HTR-8/SVneo (cell line): ENCODE results near the gene PDXP.
"Not testable (repeated sequence)": the region's sequence is repeated elsewhere in the genome, so short reads cannot be mapped to it uniquely, and the experiment has no call there.

Source experiments
- DNase-seq: peaks from one replicate; pipeline ENCODE4 v3.0.0; 2011; ENCODE audit warnings: low spot score, mixed read lengths; ENCODE audit not compliant: insufficient read length
- FAIRE-seq: peaks from 2 replicates; lab custom pipeline; 2011; peaks lifted over from hg19 to GRCh38; lab: Jason Lieb, UNC

PDXP gene

DNA sequence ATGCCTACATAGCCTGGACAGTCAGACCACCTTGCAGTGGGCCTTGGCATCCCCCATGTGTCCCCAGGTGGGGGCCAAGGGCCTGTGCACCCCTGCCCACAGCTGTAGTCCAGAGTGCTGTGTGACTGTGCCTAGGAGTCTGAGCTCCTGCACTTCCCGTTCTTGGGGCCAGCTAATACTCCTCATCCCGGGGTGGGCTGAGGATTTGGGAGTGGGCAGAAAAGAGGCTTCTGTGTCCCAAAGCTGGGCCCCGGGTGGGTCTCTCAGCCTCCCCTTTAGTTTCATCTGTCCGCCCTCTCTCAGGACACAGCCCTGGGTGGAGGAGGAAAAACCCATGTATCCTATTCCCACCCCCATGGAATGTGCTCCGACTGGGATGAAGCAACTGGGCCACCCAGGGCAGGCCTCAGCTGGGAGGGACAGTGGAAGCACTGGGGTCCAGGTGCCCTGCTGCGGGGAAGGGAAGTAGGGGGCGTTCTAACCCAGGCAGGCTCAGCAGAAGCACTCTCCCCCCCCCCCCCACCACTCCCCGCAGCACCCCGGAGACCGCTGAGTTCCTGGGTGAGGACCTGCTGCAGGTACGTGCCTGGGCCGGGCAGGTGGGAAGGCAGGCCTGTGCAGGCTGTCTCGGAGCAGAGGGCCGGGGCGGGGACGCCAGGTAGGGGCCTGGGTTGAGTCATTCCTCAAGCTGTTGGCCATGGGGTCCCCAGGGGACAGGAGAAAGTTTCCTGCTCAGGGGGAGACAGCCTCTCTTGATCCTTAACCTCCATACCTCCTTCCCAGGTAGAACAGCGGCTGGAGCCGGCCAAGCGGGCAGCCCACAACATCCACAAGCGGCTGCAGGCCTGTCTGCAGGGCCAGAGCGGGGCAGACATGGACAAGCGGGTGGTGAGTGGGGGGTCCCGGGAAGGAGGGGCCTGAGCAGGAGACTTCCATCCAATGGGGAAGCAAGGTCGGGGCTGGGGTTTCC, 17.6 kb upstream of the PDXP start:
- DNase-seq (no peak), FAIRE-seq (no peak)

GRCh38 chr22:37641561-37641949, 17.0 kb upstream of the PDXP start:
- no peak for FAIRE-seq
- no peak for DNase-seq

DNA sequence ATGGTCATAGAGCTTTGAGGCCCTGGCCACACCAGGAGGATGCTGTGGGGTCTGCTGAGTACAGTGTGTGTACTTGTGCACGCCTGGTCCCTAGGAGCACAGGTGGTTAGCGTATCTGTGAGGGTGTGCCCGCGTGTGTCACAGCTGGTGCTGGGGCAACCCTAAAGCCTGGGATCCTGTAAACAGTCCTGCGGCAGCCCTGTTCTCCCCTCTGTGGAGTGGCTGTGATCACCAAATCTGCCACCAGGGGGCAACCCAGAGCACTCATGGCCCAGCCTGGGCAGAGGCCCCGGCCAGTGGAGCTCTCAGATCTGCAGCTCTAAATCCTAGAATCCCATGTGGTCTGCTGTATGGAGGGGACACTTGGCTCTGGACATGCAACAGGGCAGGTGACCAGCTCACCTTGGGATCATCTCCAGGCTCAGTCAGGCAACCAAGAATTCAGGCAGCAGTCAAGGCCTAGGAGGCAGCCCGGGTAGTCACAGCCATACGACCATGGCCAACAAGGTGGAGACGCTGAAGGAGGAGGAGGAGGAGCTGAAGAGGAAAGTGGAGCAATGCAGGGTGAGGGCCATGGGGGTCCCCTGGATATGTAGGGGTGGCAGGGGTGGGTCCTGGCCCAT, 15.2 kb upstream of the PDXP start:
- peak; percentile 28 for FAIRE-seq
- peak; percentile 67 for DNase-seq

GRCh38 chr22:37647317-37647716, 11.2 kb upstream of the PDXP start:
- DNase-seq (no peak), FAIRE-seq (no peak)

- FAIRE-seq (no peak), DNase-seq (no peak)
Observed at GRCh38 chr22:37647928-37648327, 10.6 kb upstream of the PDXP start.

GRCh38 chr22:37650463-37651136, 7.9 kb upstream of the PDXP start:
- no peak for DNase-seq
- FAIRE-seq: no peak

- no peak for FAIRE-seq
- no peak for DNase-seq
Observed at GRCh38 chr22:37654563-37655251, 3.8 kb upstream of the PDXP start.

GRCh38 chr22:37655252-37655563, 3.3 kb upstream of the PDXP start:
- DNase-seq: no peak
- no peak for FAIRE-seq

DNA sequence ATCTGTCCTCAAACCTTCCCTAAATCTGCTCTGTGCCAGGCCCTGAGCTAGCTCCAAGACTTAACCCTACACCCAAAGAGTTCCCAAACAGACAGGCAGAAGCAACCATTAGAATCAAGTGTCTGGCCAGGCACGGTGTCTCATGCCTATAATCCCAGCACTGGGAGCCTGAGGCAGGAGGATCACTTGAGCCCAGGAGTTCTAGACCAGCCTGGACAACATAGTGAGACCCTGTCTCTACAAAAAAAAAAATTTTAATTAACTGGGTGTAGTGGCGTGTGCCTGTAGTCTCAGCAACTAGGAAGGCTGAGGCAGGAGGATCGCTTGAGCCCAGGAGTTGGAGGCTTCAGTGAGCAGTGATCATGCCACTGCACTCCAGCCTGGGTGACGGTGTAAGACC, 1.9 kb upstream of the PDXP start:
- not testable (repeated sequence) for FAIRE-seq, DNase-seq

GRCh38 chr22:37657590-37658132, 862 bp upstream of the PDXP start:
- no peak for FAIRE-seq
- DNase-seq: no peak

GRCh38 chr22:37659066-37659896, 758 bp downstream of the PDXP start:
- no peak for DNase-seq

GRCh38 chr22:37659897-37660708, 1.6 kb downstream of the PDXP start:
- FAIRE-seq (no peak), DNase-seq (no peak)

More at GRCh38 chr22:37659066-37659896, 758 bp downstream of the PDXP start:
- FAIRE-seq: no peak

- DNase-seq: no peak
- no peak for FAIRE-seq
Observed at GRCh38 chr22:37660709-37661045, 2.2 kb downstream of the PDXP start.

DNA sequence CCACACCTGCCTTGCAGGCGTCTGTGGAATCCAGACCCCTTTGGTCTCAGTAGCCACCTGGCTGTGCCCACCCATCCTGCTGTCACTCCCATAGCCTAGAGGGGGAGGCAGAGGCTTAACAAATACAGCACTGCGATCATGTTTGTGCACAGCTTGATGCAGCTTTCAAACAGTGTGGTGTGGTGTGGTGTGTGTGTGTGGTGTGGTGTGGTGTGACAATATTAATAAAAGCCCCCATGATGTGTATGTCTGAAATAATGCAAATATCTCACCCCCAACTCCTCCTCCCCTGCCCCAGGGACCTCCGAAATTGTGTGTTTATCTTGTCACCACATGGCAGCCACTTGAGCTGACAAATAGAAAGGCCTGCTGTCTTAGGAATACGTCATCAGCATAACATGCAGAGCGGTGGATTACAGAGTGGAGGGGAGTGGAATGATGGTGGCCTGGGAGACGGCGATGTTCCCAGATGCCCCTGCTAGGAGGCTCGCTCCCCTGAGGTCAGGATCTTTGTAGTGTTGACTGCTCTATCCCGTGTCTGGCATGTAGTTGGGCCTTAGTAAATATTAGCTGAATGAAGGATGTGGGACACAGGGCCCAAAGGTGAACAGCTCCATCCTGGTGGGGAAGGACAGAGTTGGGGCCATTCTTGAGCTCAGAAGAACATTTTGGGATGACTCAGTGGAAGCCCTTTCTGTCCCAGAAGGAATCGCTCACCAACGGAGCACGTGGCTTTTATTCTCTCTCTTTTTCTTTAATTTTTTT, 2.8 kb downstream of the PDXP start:
- FAIRE-seq (no peak), DNase-seq (no peak)

- FAIRE-seq (no peak), DNase-seq (no peak)
Observed at GRCh38 chr22:37662039-37662438, 3.5 kb downstream of the PDXP start.

DNA sequence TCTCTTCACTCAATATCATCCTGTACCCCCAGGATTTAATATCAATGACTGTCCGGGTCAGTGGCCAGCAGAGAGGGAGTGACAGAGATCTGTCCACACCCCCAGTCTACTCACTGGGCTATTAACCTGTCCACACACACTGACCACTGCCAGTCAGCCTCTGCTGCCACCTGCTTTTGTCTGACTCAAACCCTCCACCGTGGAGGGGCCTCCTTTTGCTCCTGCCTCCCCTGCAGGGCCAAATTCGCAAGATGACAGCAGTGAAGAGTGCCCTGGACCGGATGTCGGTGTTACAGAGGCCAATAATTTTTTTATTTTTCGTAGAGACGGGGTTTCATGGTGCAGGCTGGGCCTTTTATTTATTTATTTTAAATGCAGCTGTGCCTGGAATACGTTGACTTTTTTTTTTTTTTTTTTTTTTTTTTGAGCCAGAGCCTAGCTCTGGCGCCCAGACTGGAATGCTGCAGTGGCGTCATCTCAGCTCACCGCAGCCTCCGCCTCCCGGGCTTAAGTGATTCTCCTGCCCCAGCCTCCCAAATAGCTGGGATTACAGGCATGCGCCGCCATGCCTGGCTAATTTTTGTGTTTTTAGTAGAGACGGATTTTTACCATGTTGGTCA, 5.1 kb downstream of the PDXP start:
- DNase-seq (no peak), FAIRE-seq (no peak)

DNA sequence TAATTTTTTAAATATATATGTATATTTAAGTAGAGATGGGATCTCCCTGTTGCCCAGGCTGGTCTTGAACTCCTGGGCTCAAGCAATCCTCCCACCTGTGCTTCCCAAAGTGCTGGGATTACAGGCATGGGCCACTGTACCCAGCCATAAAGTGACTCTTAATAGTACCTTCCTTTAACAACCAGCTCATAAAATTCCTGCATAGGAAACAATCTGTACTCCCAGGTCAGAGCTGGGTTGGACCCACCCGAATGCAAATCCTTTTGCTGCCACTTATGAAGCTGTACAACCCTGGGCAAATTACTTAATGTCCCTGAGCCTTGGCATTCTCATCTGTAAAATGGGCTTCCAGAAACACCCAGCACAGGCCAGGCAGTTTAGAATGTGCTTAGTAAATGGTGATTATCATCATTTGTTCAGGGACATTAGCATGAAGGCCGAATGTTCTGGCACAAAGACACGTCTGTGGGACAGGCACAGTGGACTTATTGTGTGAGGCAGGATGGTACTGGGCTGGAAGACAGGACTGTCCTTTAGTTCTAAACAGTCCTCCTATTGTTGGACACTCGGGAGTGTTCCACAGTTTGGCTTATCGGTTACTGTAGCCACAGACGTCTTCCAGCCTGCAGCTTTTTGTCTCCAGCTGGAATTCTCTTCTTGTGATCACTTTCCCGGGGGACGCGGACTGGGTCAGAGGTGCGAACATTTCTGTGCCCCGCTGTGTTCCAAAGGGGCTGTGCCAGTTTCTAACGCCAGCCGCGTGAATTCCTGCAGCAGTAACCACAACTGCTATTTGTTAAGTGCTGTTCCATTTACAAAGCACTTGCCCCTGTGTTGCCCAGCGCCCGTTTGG, 6.0 kb downstream of the PDXP start:
- no peak for FAIRE-seq

More for the DNA sequence above, 6.0 kb downstream of the PDXP start:
- DNase-seq: no peak
